Esophagus (tissue), 2 donors: ENCODE measurements around the gene NLRP1. TPM values are rescaled to one million over a fixed set of nuclear protein-coding genes. Genes with fewer than 3 reads are reported as not detected.

ENCODE experiments used
- H3K27ac ChIP-seq, 2 donors: one replicate each; pipeline ENCODE4 v1.5.1; 2013; ENCODE audit warnings: low read depth in 2 of 2, mild to moderate bottlenecking in 2 of 2, inconsistent platforms in 1 of 2, low read length in 1 of 2, moderate library complexity in 1 of 2
- H3K27me3 ChIP-seq, 2 donors: one replicate each; pipeline ENCODE4 v1.6.1; 2013; ENCODE audit warnings: low read length in 2 of 2, control low read depth in 1 of 2, mild to moderate bottlenecking in 1 of 2; ENCODE audit not compliant: insufficient read depth in 2 of 2, control insufficient read depth in 1 of 2
- H3K36me3 ChIP-seq, 2 donors: one replicate each; pipeline ENCODE4 v1.6.1; 2013; ENCODE audit warnings: low read length in 1 of 2; ENCODE audit not compliant: control insufficient read depth in 2 of 2, insufficient read depth in 2 of 2
- H3K4me1 ChIP-seq, 2 donors: one replicate each; pipeline ENCODE4 v1.6.1; 2013; ENCODE audit warnings: low read length in 1 of 2; ENCODE audit not compliant: control insufficient read depth in 2 of 2, insufficient read depth in 2 of 2
- H3K4me3 ChIP-seq, 2 donors: one replicate each; pipeline ENCODE4 v1.5.1; 2013; ENCODE audit warnings: low read length in 2 of 2, mild to moderate bottlenecking in 2 of 2, low read depth in 1 of 2, moderate library complexity in 1 of 2
- H3K9me3 ChIP-seq, 2 donors: one replicate each; pipeline ENCODE4 v1.6.1; 2013; ENCODE audit warnings: mild to moderate bottlenecking in 2 of 2, low read depth in 1 of 2, low read length in 1 of 2, moderate library complexity in 1 of 2; ENCODE audit not compliant: control insufficient read depth in 2 of 2, insufficient read depth in 1 of 2
- WGBS, 2 donors: extraction: QIAGEN DNeasy Blood & Tissue Kit; methylation state at CpG; one replicate each; pipeline ENCODE4 v1.1.7; 2013; 5-methylcytosine and 5-hydroxymethylcytosine counted together
- polyA plus RNA-seq, 2 donors: library from polyadenylated mRNA; stranded (reverse); fragments of 200-250 nt; gene quantifications; one replicate each; pipeline ENCODE4 v1.2.3, GENCODE V29; 2013
- donor health status: healthy with polysubstance abuse.
- donor health status: Bipolar disorder and iron deficiency.

Gene NLRP1
- polyA plus RNA-seq, 2 donors, result 8.6 to 26.4 TPM

- no peaks in the 10 kb centered on the region for H3K9me3 ChIP-seq
- H3K27ac ChIP-seq, result no peak overlapping the region
- 19% methylated on average over 7 of the region's 7 CpGs for WGBS, 2 donors
- H3K4me1 ChIP-seq, result no peaks in the 10 kb centered on the region
- no peak overlapping the region for H3K4me3 ChIP-seq
- no peaks in the 10 kb centered on the region for H3K36me3 ChIP-seq
- no peaks in the 10 kb centered on the region for H3K27me3 ChIP-seq
These were observed 8.1 kb upstream of the NLRP1 start for GRCh38 chr17:5592382-5592781.

GRCh38 chr17:5591966-5592365 is 7.7 kb upstream of the NLRP1 start:
- no peaks in the 10 kb centered on the region for H3K9me3 ChIP-seq
- H3K4me3 ChIP-seq, result no peak overlapping the region
- 72 to 74% methylated on average over 11 of the region's 11 CpGs for WGBS, 2 donors
- H3K4me1 ChIP-seq, result no peaks in the 10 kb centered on the region
- no peaks in the 10 kb centered on the region for H3K27me3 ChIP-seq
- H3K27ac ChIP-seq, result no peak overlapping the region
- H3K36me3 ChIP-seq, result no peaks in the 10 kb centered on the region

DNA sequence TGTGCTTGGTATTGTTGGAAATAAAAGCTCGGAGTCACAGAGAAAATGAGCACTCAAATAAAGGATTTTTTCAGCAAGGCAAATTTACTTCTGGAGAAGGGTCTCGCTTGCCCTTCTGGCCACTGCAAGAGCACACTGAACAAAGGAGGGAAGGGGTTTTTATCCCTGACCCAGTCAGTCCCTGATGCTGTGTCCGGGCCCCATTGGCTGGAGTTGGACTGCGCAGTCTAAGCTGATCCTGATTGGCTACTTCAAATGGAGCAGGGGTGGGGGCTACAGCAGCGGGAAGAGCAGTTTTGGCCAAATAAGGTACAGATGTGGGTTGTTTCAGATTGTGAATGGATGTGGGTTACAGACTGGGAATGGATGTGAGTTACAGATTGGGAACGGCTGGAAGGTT is 4.3 kb upstream of the NLRP1 start:
- 79 to 84% methylated on average over 6 of the region's 6 CpGs for WGBS, 2 donors
- no peak overlapping the region for H3K4me3 ChIP-seq
- no peaks in the 10 kb centered on the region for H3K9me3 ChIP-seq
- H3K36me3 ChIP-seq, result no peaks in the 10 kb centered on the region
- peaks cover 3 to 6% of the 10 kb centered on the region in 2 donors for H3K4me1 ChIP-seq
- no peaks in the 10 kb centered on the region for H3K27me3 ChIP-seq
- no peak overlapping the region for H3K27ac ChIP-seq

DNA sequence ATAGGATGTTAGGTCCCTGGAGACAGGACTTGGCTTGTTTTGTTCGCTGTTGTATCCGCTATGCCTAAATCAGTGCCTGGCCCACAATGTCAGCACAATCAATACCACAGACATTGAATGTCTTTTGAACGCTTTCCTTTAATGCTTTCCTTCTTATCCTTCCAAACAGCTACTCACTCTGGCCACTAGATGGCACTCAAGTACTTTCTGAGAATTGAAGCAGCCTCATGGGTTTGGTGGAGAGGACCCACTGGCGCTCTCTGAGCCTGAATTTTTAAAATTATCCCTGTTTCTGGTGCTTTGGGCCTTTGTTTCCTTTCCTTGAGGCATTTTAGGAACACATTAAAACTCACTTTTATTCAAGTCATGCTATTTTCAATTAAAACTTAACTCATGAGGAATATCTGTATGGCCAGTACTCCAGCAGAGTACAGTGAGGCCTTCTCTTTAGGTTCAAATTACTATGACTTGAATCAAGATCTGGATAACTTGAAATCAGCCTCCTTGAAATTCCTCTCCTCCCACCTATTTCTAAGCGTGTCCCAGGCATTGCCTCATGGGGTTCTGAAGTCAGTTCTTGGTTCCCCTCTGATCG is 3.2 kb upstream of the NLRP1 start:
- Histone ChIP-seq H3K27ac (no peak overlapping the region), H3K36me3 (no peaks in the 10 kb centered on the region), H3K4me1 (peaks cover 9 to 13% of the 10 kb centered on the region in 2 donors), H3K27me3 (no peaks in the 10 kb centered on the region), H3K4me3 (no peak overlapping the region), H3K9me3 (no peaks in the 10 kb centered on the region)
- 31 to 34% methylated on average over 6 of the region's 6 CpGs for WGBS, 2 donors

DNA sequence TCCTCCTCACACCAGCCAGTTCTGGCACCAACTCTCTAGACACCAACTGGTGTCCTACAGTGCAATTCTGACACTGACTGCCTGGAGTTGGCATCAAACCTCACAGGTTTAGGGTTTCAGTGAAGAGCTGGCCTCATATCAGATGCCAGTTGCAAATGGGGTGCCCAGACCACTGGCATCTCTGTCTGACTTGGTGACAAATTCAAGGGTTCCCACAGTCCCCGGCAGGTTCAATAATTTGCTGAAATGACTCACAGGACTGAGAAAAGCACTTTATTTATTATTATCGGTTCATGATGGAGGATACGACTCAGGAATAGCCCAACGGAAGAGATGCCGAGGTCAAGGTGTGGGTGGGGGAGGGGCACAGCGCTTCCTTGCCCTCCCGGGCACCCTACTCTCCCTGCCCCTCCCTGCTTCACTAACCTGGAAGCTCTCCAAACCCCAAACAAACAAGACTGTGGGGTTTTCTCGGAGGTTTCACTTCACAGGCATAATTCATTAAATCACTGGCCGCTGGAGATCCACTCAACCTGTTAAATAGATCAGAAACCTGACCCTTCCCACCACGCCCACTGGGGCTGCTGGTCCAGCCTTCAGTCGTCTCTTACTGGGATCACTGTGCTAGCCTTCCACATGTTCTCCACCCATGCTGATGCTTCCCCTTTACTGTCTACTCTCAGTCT is 1.7 kb upstream of the NLRP1 start:
- peaks cover 9 to 18% of the 10 kb centered on the region in 2 donors for H3K4me1 ChIP-seq
- no peaks in the 10 kb centered on the region for H3K9me3 ChIP-seq
- no peak overlapping the region for H3K4me3 ChIP-seq
- H3K27ac ChIP-seq, result no peak overlapping the region
- no peaks in the 10 kb centered on the region for H3K27me3 ChIP-seq
- H3K36me3 ChIP-seq, result peaks cover 0 to 4% of the 10 kb centered on the region in 2 donors
- WGBS, 2 donors, result 21 to 23% methylated on average over 11 of the region's 11 CpGs

DNA sequence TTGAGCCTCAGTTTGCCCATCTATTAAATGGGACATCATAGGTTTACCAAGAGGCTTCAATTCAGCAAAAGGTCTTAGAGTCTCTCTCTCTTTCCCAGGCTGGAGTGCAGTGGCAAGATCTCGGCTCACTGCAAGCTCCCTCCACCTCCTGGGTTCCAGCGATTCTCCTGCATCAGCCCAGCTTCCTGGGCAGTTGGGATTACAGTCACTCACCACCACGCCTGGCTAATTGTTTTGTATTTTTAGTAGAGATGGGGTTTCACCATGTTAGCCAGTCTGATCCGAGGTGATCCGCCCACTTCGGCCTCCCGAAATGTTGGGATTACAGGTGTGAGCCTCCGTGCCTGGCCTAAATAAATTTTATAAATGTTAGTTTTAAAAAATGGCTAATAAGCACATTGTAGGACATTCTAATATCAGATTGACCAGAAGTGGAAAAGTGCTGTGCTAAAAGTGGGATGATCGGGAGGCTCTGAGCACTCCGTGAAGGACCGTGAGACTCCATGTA is 1.0 kb upstream of the NLRP1 start:
- H3K27me3 ChIP-seq, result no peaks in the 10 kb centered on the region
- no peaks in the 10 kb centered on the region for H3K9me3 ChIP-seq
- no peak overlapping the region for H3K4me3 ChIP-seq
- H3K36me3 ChIP-seq, result peaks cover 0 to 4% of the 10 kb centered on the region in 2 donors
- 87 to 92% methylated on average over 11 of the region's 11 CpGs for WGBS, 2 donors
- peak overlapping the region; percentile 88 to 96 for H3K27ac ChIP-seq
- H3K4me1 ChIP-seq, result peaks cover 9 to 18% of the 10 kb centered on the region in 2 donors

GRCh38 chr17:5583426-5584382 is 605 bp downstream of the NLRP1 start:
- peak overlapping the region; percentile 94 to 96 for H3K27ac ChIP-seq
- H3K36me3 ChIP-seq, result peaks cover 0 to 4% of the 10 kb centered on the region in 2 donors
- H3K27me3 ChIP-seq, result no peaks in the 10 kb centered on the region
- no peaks in the 10 kb centered on the region for H3K9me3 ChIP-seq
- H3K4me3 ChIP-seq, result peak overlapping the region; percentile 47 to 65
- WGBS, 2 donors, result 35 to 56% methylated on average over 21 of the region's 21 CpGs
- peaks cover 9 to 18% of the 10 kb centered on the region in 2 donors for H3K4me1 ChIP-seq

DNA sequence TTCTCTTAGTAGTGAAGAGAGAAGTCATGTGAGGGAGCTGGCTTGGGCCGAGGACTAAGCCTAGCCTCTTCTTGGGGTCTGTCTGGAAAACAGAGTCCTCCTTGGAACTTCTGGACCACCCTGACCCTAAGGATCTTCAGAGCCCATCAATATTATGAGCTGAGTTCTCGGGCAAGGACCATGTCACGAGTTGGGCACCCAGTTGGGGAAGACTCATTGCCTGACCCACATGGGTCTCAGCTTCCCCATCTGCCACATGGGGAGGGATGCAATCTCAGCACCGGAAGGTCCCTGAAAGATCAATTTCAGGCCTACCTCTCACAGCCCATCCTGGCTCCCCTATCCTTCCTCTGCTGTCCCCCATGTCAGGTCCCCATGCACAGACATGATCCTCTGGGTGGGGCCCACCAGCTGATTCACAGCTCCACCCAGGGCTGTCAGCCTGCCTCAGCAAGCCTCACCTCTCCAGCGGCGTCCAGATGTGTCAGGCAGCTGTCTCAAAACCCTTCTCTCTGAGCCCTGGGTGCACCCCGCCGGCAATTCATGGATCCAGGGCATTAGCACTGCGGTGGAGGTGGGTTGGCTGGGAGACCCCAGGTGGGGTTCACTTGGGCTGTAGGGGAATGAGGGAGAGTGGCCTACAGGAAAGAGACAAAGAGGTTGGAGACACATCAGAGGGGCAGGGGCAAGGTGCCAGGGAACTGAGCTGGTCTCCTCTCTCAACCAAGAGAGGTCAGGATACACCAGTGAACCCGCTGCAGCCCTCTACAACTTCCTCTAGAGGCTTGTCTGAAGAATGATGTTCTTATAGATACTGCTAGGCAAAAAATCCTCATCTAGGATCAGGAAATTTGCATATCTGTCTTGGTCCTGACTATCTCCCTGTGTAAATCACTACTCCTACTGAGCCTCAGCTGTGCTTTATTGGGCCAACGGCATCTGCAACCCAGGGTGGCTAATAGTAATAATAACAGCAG is 1.8 kb downstream of the NLRP1 start:
- Histone ChIP-seq H3K27ac (peak overlapping the region; percentile 43 to 54), H3K9me3 (no peaks in the 10 kb centered on the region), H3K27me3 (no peaks in the 10 kb centered on the region), H3K36me3 (peaks cover 0 to 4% of the 10 kb centered on the region in 2 donors), H3K4me1 (peaks cover 9 to 18% of the 10 kb centered on the region in 2 donors), H3K4me3 (peak overlapping the region in 1 of 2 donors; percentile 47)
- 56 to 64% methylated on average over 11 of the region's 11 CpGs for WGBS, 2 donors
